Breast epithelium (tissue), 3 donors: Measurements from ENCODE around the gene ALKBH3.

Experiments used
- CTCF ChIP-seq, 3 donors: fragments of 450-650 bp; IDR thresholded peaks; one replicate each; pipeline ENCODE4 v1.5.1; 2016 to 2017; ENCODE audit warnings: antibody characterized with exemption in 3 of 3, mild to moderate bottlenecking in 3 of 3, moderate library complexity in 3 of 3
- POLR2A ChIP-seq: fragments of 450-650 bp; IDR thresholded peaks from one replicate; pipeline ENCODE4 v1.6.1; 2016; ENCODE audit warnings: antibody characterized with exemption, mild to moderate bottlenecking, moderate library complexity
- POLR2AphosphoS5 ChIP-seq, 3 donors: sonication (generic); formaldehyde crosslinking; IDR thresholded peaks; one replicate each; pipeline ENCODE4 v1.6.1; 2017; ENCODE audit warnings: antibody characterized with exemption in 3 of 3

- TF ChIP-seq CTCF (IDR thresholded peaks at IDR 0.05) (no peak), POLR2AphosphoS5 (IDR thresholded peaks at IDR 0.05) (no peak), POLR2A (no peak)
Measured at GRCh38 chr11:43842021-43842420, 38.6 kb upstream of the ALKBH3 start.
